Stimulated activated CD8-positive, alpha-beta memory T cell treated with anti-CD3 and anti-CD28 coated beads, Interleukin-4, amount 100 ng/mL, for 1 hour (primary cell): ENCODE data around the gene SULT4A1.
"Not testable (repeated sequence)": the region's sequence is repeated elsewhere in the genome, so short reads cannot be mapped to it uniquely, and the experiment has no call there.

Experiments used
- DNase-seq, 2 donors: peaks; one replicate each; pipeline ENCODE4 v3.0.0-alpha.2; 2020; ENCODE audit warnings: low read depth in 2 of 2, low spot score in 1 of 2

SULT4A1 gene

GRCh38 chr22:43887391-43887790 is 25.1 kb upstream of the SULT4A1 start:
- no peak for DNase-seq

- DNase-seq = no peak
Observed at GRCh38 chr22:43886231-43886630, 23.9 kb upstream of the SULT4A1 start.

- DNase-seq = no peak
Observed at GRCh38 chr22:43885786-43886185, 23.5 kb upstream of the SULT4A1 start.

GRCh38 chr22:43885319-43885671 is 23.0 kb upstream of the SULT4A1 start:
- DNase-seq = no peak

- peak in 1 of 2 donors; percentile 9 for DNase-seq
Observed at GRCh38 chr22:43884600-43885318, 22.4 kb upstream of the SULT4A1 start.

GRCh38 chr22:43883719-43884415 is 21.6 kb upstream of the SULT4A1 start:
- no peak for DNase-seq

- peak in 1 of 2 donors; percentile 22 for DNase-seq
Observed at GRCh38 chr22:43883012-43883661, 20.8 kb upstream of the SULT4A1 start.

GRCh38 chr22:43882122-43882767 is 19.9 kb upstream of the SULT4A1 start:
- DNase-seq = no peak

- no peak for DNase-seq
Observed at GRCh38 chr22:43881091-43882061, 19.1 kb upstream of the SULT4A1 start.

GRCh38 chr22:43880541-43880991 is 18.3 kb upstream of the SULT4A1 start:
- no peak for DNase-seq

- no peak for DNase-seq
Observed at GRCh38 chr22:43879901-43880540, 17.7 kb upstream of the SULT4A1 start.

GRCh38 chr22:43878831-43879550 is 16.7 kb upstream of the SULT4A1 start:
- DNase-seq = no peak

GRCh38 chr22:43878079-43878795 is 15.9 kb upstream of the SULT4A1 start:
- DNase-seq = no peak

GRCh38 chr22:43876866-43877509 is 14.7 kb upstream of the SULT4A1 start:
- no peak for DNase-seq

GRCh38 chr22:43869799-43870198 is 7.5 kb upstream of the SULT4A1 start:
- DNase-seq = no peak

- DNase-seq = not testable (repeated sequence)
Observed at GRCh38 chr22:43869001-43869400, 6.7 kb upstream of the SULT4A1 start.

GRCh38 chr22:43867839-43868635 is 5.7 kb upstream of the SULT4A1 start:
- DNase-seq = no peak

- no peak for DNase-seq
Observed at GRCh38 chr22:43862882-43863202, 529 bp upstream of the SULT4A1 start.
